A549 (cell line): ENCODE results near the gene ARHGAP22.

Experiments
- JUN ChIP-seq, 2 experiments: fragments of >200 bp; sonication (Bioruptor Twin); formaldehyde crosslinking; IDR thresholded peaks; 2 replicates in 1 of 2; 3 replicates in 1 of 2; pipeline ENCODE4 v1.6.1; 2016 to 2017
- KDM1A ChIP-seq: fragments of 200-600 bp; sonication (generic); IDR thresholded peaks from 2 replicates; pipeline ENCODE4 v1.6.1; 2016; ENCODE audit warnings: low read depth, mild to moderate bottlenecking
- KDM5A ChIP-seq: fragments of 200-600 bp; sonication (generic); IDR thresholded peaks from 2 replicates; pipeline ENCODE4 v1.6.1; 2016; ENCODE audit warnings: antibody characterized with exemption, mild to moderate bottlenecking
- NPAS2 ChIP-seq: fragments of 250-450 bp; sonication (Bioruptor Pico); IDR thresholded peaks from 2 replicates; pipeline ENCODE4 v1.8.0; 2022; ENCODE audit warnings: mild to moderate bottlenecking, moderate library complexity, borderline replicate concordance
- PHF8 ChIP-seq: fragments of 200-600 bp; sonication (generic); IDR thresholded peaks from 2 replicates; pipeline ENCODE4 v1.6.1; 2016; ENCODE audit warnings: low read depth, mild to moderate bottlenecking, antibody characterized with exemption, moderate library complexity, borderline replicate concordance
- POLR2A ChIP-seq: IDR thresholded peaks from 2 replicates; pipeline ENCODE4 v1.6.1; 2012; ENCODE audit warnings: mild to moderate bottlenecking, low read length
- RARB ChIP-seq: fragments of 250-450 bp; sonication (Bioruptor Pico); IDR thresholded peaks from 2 replicates; pipeline ENCODE4 v1.8.0; 2021; ENCODE audit warnings: mild to moderate bottlenecking, moderate library complexity
- SMC3 ChIP-seq: fragments of >200 bp; sonication (Bioruptor Twin); formaldehyde crosslinking; IDR thresholded peaks from 3 replicates; pipeline ENCODE4 v1.6.1; 2018; ENCODE audit warnings: inconsistent platforms
- TF ChIP-seq, protein P1 (sequence below): fragments of 450-650 bp; IDR thresholded peaks from 2 replicates; pipeline ENCODE4 v1.6.1; 2014; ENCODE audit warnings: antibody characterized with exemption
- TF ChIP-seq, protein P2 (sequence below): IDR thresholded peaks from 2 replicates; pipeline ENCODE4 v1.6.1; 2012; ENCODE audit warnings: low read depth, borderline replicate concordance
- TF ChIP-seq, protein P3 (sequence below): fragments of >200 bp; sonication (Bioruptor Twin); formaldehyde crosslinking; IDR thresholded peaks from 3 replicates; pipeline ENCODE4 v1.5.1; 2016
- TF ChIP-seq, protein P4 (sequence below): IDR thresholded peaks from 2 replicates; pipeline ENCODE4 v1.6.1; 2012

DNA sequence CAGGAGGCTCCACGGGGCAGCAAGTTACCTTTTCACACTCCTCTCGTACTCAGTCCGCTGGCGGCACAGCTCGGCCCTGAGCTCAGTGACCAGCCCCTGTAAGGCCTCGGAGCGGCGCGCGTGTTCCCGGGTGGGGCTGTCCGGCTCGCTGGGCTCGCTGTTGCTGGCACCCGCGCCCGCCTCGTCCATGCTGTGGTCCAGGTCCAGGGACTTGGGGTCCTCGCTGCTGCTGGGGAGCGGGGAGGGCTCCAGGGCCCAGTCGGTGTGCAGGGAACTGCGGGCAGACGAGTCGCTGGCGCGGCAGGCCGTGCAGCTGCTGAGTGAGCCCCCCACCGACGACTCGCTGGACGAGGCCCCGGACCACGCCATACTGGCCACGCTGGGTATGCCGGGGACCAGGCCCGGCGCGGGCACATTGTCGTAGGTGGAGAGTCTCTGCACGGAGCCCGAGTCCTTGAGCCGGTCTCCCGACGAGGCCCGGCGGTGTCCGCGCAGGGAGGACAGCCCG lies 154.6 kb downstream of the ARHGAP22 start:
- TF ChIP-seq JUN (IDR thresholded peaks at IDR 0.05), result no peak
- no peak for TF ChIP-seq SMC3
- TF ChIP-seq, protein P1, sequence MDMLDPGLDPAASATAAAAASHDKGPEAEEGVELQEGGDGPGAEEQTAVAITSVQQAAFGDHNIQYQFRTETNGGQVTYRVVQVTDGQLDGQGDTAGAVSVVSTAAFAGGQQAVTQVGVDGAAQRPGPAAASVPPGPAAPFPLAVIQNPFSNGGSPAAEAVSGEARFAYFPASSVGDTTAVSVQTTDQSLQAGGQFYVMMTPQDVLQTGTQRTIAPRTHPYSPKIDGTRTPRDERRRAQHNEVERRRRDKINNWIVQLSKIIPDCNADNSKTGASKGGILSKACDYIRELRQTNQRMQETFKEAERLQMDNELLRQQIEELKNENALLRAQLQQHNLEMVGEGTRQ, result no peak
- TF ChIP-seq KDM5A, result no peak
- TF ChIP-seq RARB (CRISPR knock-in tag), result no peak
- TF ChIP-seq, protein P2, sequence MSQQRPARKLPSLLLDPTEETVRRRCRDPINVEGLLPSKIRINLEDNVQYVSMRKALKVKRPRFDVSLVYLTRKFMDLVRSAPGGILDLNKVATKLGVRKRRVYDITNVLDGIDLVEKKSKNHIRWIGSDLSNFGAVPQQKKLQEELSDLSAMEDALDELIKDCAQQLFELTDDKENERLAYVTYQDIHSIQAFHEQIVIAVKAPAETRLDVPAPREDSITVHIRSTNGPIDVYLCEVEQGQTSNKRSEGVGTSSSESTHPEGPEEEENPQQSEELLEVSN, result no peak
- no peak for TF ChIP-seq POLR2A
- TF ChIP-seq KDM1A, result no peak
- TF ChIP-seq PHF8, result no peak
- TF ChIP-seq, protein P3, sequence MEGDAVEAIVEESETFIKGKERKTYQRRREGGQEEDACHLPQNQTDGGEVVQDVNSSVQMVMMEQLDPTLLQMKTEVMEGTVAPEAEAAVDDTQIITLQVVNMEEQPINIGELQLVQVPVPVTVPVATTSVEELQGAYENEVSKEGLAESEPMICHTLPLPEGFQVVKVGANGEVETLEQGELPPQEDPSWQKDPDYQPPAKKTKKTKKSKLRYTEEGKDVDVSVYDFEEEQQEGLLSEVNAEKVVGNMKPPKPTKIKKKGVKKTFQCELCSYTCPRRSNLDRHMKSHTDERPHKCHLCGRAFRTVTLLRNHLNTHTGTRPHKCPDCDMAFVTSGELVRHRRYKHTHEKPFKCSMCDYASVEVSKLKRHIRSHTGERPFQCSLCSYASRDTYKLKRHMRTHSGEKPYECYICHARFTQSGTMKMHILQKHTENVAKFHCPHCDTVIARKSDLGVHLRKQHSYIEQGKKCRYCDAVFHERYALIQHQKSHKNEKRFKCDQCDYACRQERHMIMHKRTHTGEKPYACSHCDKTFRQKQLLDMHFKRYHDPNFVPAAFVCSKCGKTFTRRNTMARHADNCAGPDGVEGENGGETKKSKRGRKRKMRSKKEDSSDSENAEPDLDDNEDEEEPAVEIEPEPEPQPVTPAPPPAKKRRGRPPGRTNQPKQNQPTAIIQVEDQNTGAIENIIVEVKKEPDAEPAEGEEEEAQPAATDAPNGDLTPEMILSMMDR, result no peak
- TF ChIP-seq NPAS2 (CRISPR knock-in tag), result no peak
- TF ChIP-seq, protein P4, sequence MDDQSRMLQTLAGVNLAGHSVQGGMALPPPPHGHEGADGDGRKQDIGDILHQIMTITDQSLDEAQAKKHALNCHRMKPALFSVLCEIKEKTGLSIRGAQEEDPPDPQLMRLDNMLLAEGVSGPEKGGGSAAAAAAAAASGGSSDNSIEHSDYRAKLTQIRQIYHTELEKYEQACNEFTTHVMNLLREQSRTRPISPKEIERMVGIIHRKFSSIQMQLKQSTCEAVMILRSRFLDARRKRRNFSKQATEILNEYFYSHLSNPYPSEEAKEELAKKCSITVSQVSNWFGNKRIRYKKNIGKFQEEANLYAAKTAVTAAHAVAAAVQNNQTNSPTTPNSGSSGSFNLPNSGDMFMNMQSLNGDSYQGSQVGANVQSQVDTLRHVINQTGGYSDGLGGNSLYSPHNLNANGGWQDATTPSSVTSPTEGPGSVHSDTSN, result no peak
